Duodenal mucosa (tissue), 2 donors: Measurements from ENCODE around the gene NCAN.
"Not testable (repeated sequence)": the region's sequence is repeated elsewhere in the genome, so short reads cannot be mapped to it uniquely, and the experiment has no call there.

Experiments
- H3K27ac ChIP-seq: one replicate; pipeline ENCODE4 v1.7.0; 2013; ENCODE audit warnings: low read depth, low read length
- H3K27me3 ChIP-seq, 2 donors: one replicate each; pipeline ENCODE4 v1.7.0; 2013; ENCODE audit warnings: low read length in 2 of 2, control low read depth in 1 of 2; ENCODE audit not compliant: insufficient read depth in 2 of 2, control insufficient read depth in 1 of 2
- H3K36me3 ChIP-seq, 2 donors: one replicate each; pipeline ENCODE4 v1.7.0; 2013; ENCODE audit warnings: low read length in 2 of 2, control low read depth in 1 of 2; ENCODE audit not compliant: insufficient read depth in 2 of 2, control insufficient read depth in 1 of 2
- H3K4me1 ChIP-seq, 2 donors: one replicate each; pipeline ENCODE4 v1.7.0; 2013; ENCODE audit warnings: low read length in 2 of 2, control low read depth in 1 of 2; ENCODE audit not compliant: insufficient read depth in 2 of 2, control insufficient read depth in 1 of 2
- H3K4me3 ChIP-seq, 2 donors: one replicate each; pipeline ENCODE4 v1.7.0; 2013; ENCODE audit warnings: low read length in 2 of 2, low read depth in 1 of 2
- H3K9ac ChIP-seq, 2 donors: one replicate each; pipeline ENCODE4 v1.7.0; 2013; ENCODE audit warnings: low read length in 2 of 2, low read depth in 1 of 2
- H3K9me3 ChIP-seq, 2 donors: one replicate each; pipeline ENCODE4 v1.7.0; 2013; ENCODE audit warnings: low read length in 2 of 2, control low read depth in 1 of 2; ENCODE audit not compliant: control insufficient read depth in 1 of 2

Gene NCAN

GRCh38 chr19:19209372-19209771 is 2.4 kb upstream of the NCAN start:
- Histone ChIP-seq H3K9ac (no peak overlapping the region), H3K36me3 (no peaks in the 10 kb centered on the region), H3K27me3 (peaks cover 31 to 32% of the 10 kb centered on the region in 2 donors), H3K4me3 (no peak overlapping the region), H3K9me3 (peaks cover 0 to 3% of the 10 kb centered on the region in 2 donors), H3K27ac (no peak overlapping the region), H3K4me1 (no peaks in the 10 kb centered on the region)

GRCh38 chr19:19212916-19213315 is 1.2 kb downstream of the NCAN start:
- Histone ChIP-seq H3K4me3 (no peak overlapping the region), H3K9me3 (no peaks in the 10 kb centered on the region), H3K27me3 (peaks cover 31 to 33% of the 10 kb centered on the region in 2 donors), H3K4me1 (no peaks in the 10 kb centered on the region), H3K9ac (no peak overlapping the region), H3K27ac (no peak overlapping the region), H3K36me3 (no peaks in the 10 kb centered on the region)

- no peaks in the 10 kb centered on the region for H3K4me1 ChIP-seq
- H3K36me3 ChIP-seq, result no peaks in the 10 kb centered on the region
- H3K9ac ChIP-seq, result no peak overlapping the region
- peaks cover 31 to 33% of the 10 kb centered on the region in 2 donors for H3K27me3 ChIP-seq
- no peaks in the 10 kb centered on the region for H3K9me3 ChIP-seq
- H3K27ac ChIP-seq, result no peak overlapping the region
- H3K4me3 ChIP-seq, result no peak overlapping the region
Observed at GRCh38 chr19:19213426-19214158, 1.8 kb downstream of the NCAN start.

- Histone ChIP-seq H3K9ac (no peak overlapping the region), H3K4me3 (no peak overlapping the region), H3K27ac (no peak overlapping the region), H3K9me3 (no peaks in the 10 kb centered on the region), H3K36me3 (no peaks in the 10 kb centered on the region), H3K27me3 (peaks cover 31 to 33% of the 10 kb centered on the region in 2 donors), H3K4me1 (no peaks in the 10 kb centered on the region)
Observed at GRCh38 chr19:19214159-19214490, 2.4 kb downstream of the NCAN start.

GRCh38 chr19:19214892-19215291 is 3.1 kb downstream of the NCAN start:
- H3K36me3 ChIP-seq, result no peaks in the 10 kb centered on the region
- H3K9ac ChIP-seq, result no peak overlapping the region
- peaks cover 28 to 33% of the 10 kb centered on the region in 2 donors for H3K27me3 ChIP-seq
- no peaks in the 10 kb centered on the region for H3K4me1 ChIP-seq
- no peak overlapping the region for H3K4me3 ChIP-seq
- no peak overlapping the region for H3K27ac ChIP-seq
- no peaks in the 10 kb centered on the region for H3K9me3 ChIP-seq

GRCh38 chr19:19215792-19216191 is 4.0 kb downstream of the NCAN start:
- Histone ChIP-seq H3K9me3 (no peaks in the 10 kb centered on the region), H3K27ac (no peak overlapping the region), H3K27me3 (peaks cover 28 to 33% of the 10 kb centered on the region in 2 donors), H3K4me3 (no peak overlapping the region), H3K9ac (no peak overlapping the region), H3K4me1 (no peaks in the 10 kb centered on the region), H3K36me3 (no peaks in the 10 kb centered on the region)

- H3K27me3 ChIP-seq, result peaks cover 20 to 24% of the 10 kb centered on the region in 2 donors
Observed at GRCh38 chr19:19217099-19217498, 5.3 kb downstream of the NCAN start.

GRCh38 chr19:19218911-19219310 is 7.2 kb downstream of the NCAN start:
- Histone ChIP-seq H3K36me3 (no peaks in the 10 kb centered on the region), H3K27ac (no peak overlapping the region), H3K27me3 (peaks cover 7 to 9% of the 10 kb centered on the region in 2 donors), H3K4me1 (no peaks in the 10 kb centered on the region), H3K4me3 (no peak overlapping the region), H3K9ac (no peak overlapping the region), H3K9me3 (no peaks in the 10 kb centered on the region)

More at GRCh38 chr19:19217099-19217498, 5.3 kb downstream of the NCAN start:
- H3K9ac ChIP-seq, result no peak overlapping the region
- no peaks in the 10 kb centered on the region for H3K36me3 ChIP-seq
- no peak overlapping the region for H3K4me3 ChIP-seq
- no peaks in the 10 kb centered on the region for H3K9me3 ChIP-seq
- no peaks in the 10 kb centered on the region for H3K4me1 ChIP-seq
- no peak overlapping the region for H3K27ac ChIP-seq

GRCh38 chr19:19221000-19221399 is 9.2 kb downstream of the NCAN start:
- H3K27ac ChIP-seq, H3K36me3 ChIP-seq, H3K4me3 ChIP-seq, H3K9me3 ChIP-seq, H3K4me1 ChIP-seq, H3K9ac ChIP-seq: not testable (repeated sequence)
- H3K27me3 ChIP-seq, result peaks cover 10% of the 10 kb centered on the region in 2 donors

GRCh38 chr19:19223060-19223459 is 11.3 kb downstream of the NCAN start:
- Histone ChIP-seq H3K4me3 (no peak overlapping the region), H3K27me3 (peaks cover 13 to 14% of the 10 kb centered on the region in 2 donors), H3K9me3 (no peaks in the 10 kb centered on the region), H3K9ac (no peak overlapping the region), H3K4me1 (peaks cover 0 to 5% of the 10 kb centered on the region in 2 donors), H3K36me3 (no peaks in the 10 kb centered on the region), H3K27ac (no peak overlapping the region)
